Bladder microvascular endothelial cell (primary cell): ENCODE results near the gene PARP1. TPM values are rescaled to one million over a fixed set of nuclear protein-coding genes. Genes with fewer than 3 reads are reported as not detected.

Source experiments
- total RNA-seq: library from RNA; depleted of rRNA; stranded (reverse); fragments of >200 nt; gene quantifications from 2 replicates; pipeline ENCODE4 v1.2.3, GENCODE V29; 2014

The PARP1 gene
- total RNA-seq, result 86.3 and 159 TPM in 2 replicates

GRCh38 chr1:226407497-226408284 is at the start of gene PARP1:
Gene PARP1 (minus strand): TSS chr1:226408093. CDS start chr1:226407929, 164 bp downstream.

Other genes with a start within 250 kb of the PARP1 start
- gene ACBD3, start 221.4 kb downstream of the PARP1 start, total RNA-seq, result 25.6 and 41.0 TPM in 2 replicates
- 0.06 TPM in 1 of 2 replicates, not detected in the other for gene MIXL1, start 184.4 kb downstream of the PARP1 start, total RNA-seq
- 5.0 and 5.9 TPM in 2 replicates for gene LIN9, start 98.9 kb downstream of the PARP1 start, total RNA-seq
- gene STUM, start 140.7 kb upstream of the PARP1 start, total RNA-seq, result under 0.01 and 0.57 TPM in 2 replicates